OCI-LY3 (cell line): Measurements from ENCODE around the gene PPHLN1.

Source experiments
- H2AFZ ChIP-seq: fragments of 200-600, 300-600 bp; shearing (Covaris generic); 2 replicates; pipeline ENCODE4 v1.6.0; 2014; ENCODE audit warnings: antibody characterized with exemption, low read depth, low read length
- H3K27ac ChIP-seq: fragments of 200-600, 300-600 bp; sonication (generic); 2 replicates; pipeline ENCODE4 v1.5.1; 2014; ENCODE audit warnings: mild to moderate bottlenecking, low read length, moderate library complexity, mixed read lengths
- H3K27me3 ChIP-seq: fragments of 200-600, 300-600 bp; sonication (generic); 2 replicates; pipeline ENCODE4 v1.6.1; 2014; ENCODE audit warnings: low read depth, low read length, mixed read lengths
- H3K36me3 ChIP-seq: fragments of 200-600, 300-600 bp; sonication (generic); replicated peaks from 2 replicates; pipeline ENCODE3; 2014; ENCODE audit warnings: low read depth, low read length, mixed read lengths
- H3K4me1 ChIP-seq: fragments of 300-600, 200-600 bp; sonication (generic); 2 replicates; pipeline ENCODE4 v1.6.1; 2014; ENCODE audit warnings: low read length, mixed read lengths
- H3K4me2 ChIP-seq: fragments of 200-600, 300-600 bp; sonication (generic); 2 replicates; pipeline ENCODE4 v1.6.1; 2014; ENCODE audit warnings: low read length, mixed read lengths
- H3K4me3 ChIP-seq: fragments of 300-600, 200-600 bp; sonication (generic); 2 replicates; pipeline ENCODE4 v1.5.1; 2014; ENCODE audit warnings: antibody characterized with exemption, mild to moderate bottlenecking, low read length, moderate library complexity
- H3K79me2 ChIP-seq: fragments of 300-600, 200-600 bp; shearing (Covaris generic); 2 replicates; pipeline ENCODE4 v1.6.1; 2014; ENCODE audit warnings: mild to moderate bottlenecking, low read length, mixed read lengths
- H3K9ac ChIP-seq: fragments of 300-600, 200-600 bp; shearing (Covaris generic); 2 replicates; pipeline ENCODE4 v1.6.0; 2014; ENCODE audit warnings: mild to moderate bottlenecking, low read length, moderate library complexity
- H3K9me3 ChIP-seq: fragments of 200-600, 300-600 bp; shearing (Covaris generic); 2 replicates; pipeline ENCODE4 v1.6.1; 2014; ENCODE audit warnings: low read length, mixed read lengths; ENCODE audit not compliant: insufficient read depth
- H4K20me1 ChIP-seq: fragments of 200-600, 300-600 bp; sonication (generic); 2 replicates; pipeline ENCODE4 v1.6.1; 2016; ENCODE audit warnings: low read length, mixed read lengths; ENCODE audit not compliant: insufficient read depth
- EZH2phosphoT487 ChIP-seq: fragments of 200-600 bp; shearing (Covaris generic); IDR thresholded peaks from 2 replicates; pipeline ENCODE4 v1.6.1; 2018; ENCODE audit warnings: antibody characterized with exemption, mixed run types, low read depth
- TF ChIP-seq, protein P1 (sequence below): fragments of 200-600, 300-600 bp; sonication (generic); IDR thresholded peaks from 2 replicates; pipeline ENCODE4 v1.5.1; 2014; ENCODE audit warnings: antibody characterized with exemption, low read length, low read depth

Gene PPHLN1

GRCh38 chr12:42463671-42464070, 137.7 kb downstream of the PPHLN1 start:
- H4K20me1 ChIP-seq, result no peaks in the 10 kb centered on the region
- H3K9ac ChIP-seq, result no peak overlapping the region
- no peaks in the 10 kb centered on the region for H3K79me2 ChIP-seq
- peaks cover 10% of the 10 kb centered on the region for H3K4me1 ChIP-seq
- H3K36me3 ChIP-seq, result no peaks in the 10 kb centered on the region
- H2AFZ ChIP-seq, result no peak overlapping the region
- no peaks in the 10 kb centered on the region for H3K9me3 ChIP-seq
- H3K27ac ChIP-seq, result no peak overlapping the region
- TF ChIP-seq, protein P1, sequence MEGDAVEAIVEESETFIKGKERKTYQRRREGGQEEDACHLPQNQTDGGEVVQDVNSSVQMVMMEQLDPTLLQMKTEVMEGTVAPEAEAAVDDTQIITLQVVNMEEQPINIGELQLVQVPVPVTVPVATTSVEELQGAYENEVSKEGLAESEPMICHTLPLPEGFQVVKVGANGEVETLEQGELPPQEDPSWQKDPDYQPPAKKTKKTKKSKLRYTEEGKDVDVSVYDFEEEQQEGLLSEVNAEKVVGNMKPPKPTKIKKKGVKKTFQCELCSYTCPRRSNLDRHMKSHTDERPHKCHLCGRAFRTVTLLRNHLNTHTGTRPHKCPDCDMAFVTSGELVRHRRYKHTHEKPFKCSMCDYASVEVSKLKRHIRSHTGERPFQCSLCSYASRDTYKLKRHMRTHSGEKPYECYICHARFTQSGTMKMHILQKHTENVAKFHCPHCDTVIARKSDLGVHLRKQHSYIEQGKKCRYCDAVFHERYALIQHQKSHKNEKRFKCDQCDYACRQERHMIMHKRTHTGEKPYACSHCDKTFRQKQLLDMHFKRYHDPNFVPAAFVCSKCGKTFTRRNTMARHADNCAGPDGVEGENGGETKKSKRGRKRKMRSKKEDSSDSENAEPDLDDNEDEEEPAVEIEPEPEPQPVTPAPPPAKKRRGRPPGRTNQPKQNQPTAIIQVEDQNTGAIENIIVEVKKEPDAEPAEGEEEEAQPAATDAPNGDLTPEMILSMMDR, result no peak
- no peak for TF ChIP-seq EZH2phosphoT487
- H3K4me3 ChIP-seq, result no peak overlapping the region
- no peak overlapping the region for H3K4me2 ChIP-seq
- no peaks in the 10 kb centered on the region for H3K27me3 ChIP-seq

GRCh38 chr12:42468341-42468821, 142.4 kb downstream of the PPHLN1 start:
- Histone ChIP-seq H3K9me3 (no peaks in the 10 kb centered on the region), H3K36me3 (no peaks in the 10 kb centered on the region), H3K27me3 (no peaks in the 10 kb centered on the region), H3K27ac (peak overlapping the region; percentile 89), H4K20me1 (no peaks in the 10 kb centered on the region), H3K79me2 (no peaks in the 10 kb centered on the region), H3K4me3 (peak overlapping the region; percentile 68), H2AFZ (0 out of 2 replicates have a peak overlapping the region, but pooled peaks have one; percentile 22), H3K9ac (peak overlapping the region; percentile 52), H3K4me2 (peak overlapping the region; percentile 86), H3K4me1 (peaks cover 43% of the 10 kb centered on the region)
- no peak for TF ChIP-seq EZH2phosphoT487
- TF ChIP-seq, protein P1, result no peak

DNA sequence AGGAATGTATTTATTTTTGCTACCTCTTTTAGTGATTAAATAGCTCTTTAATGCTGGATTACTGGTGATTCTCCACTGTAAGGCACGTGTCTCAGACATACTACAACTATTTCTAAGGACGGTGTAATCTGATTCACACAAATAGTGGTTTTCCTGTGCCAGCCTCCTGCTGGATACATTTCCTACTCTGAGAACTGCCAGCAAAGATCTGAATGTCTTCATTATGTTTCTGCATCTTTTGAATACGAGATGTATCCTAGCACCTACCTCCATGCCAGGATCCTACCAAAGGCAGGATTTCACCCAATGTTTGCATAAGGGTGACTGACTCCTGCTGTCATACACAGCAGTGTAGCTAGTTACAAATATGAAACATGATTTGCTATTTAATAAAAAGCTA, 143.0 kb downstream of the PPHLN1 start:
- Histone ChIP-seq H3K9me3 (no peaks in the 10 kb centered on the region), H3K4me3 (peak overlapping the region; percentile 68), H3K4me2 (peak overlapping the region; percentile 86), H3K79me2 (no peaks in the 10 kb centered on the region), H4K20me1 (no peaks in the 10 kb centered on the region), H3K27ac (peak overlapping the region; percentile 89), H3K4me1 (peaks cover 43% of the 10 kb centered on the region), H3K27me3 (no peaks in the 10 kb centered on the region), H3K9ac (peak overlapping the region; percentile 52), H2AFZ (0 out of 2 replicates have a peak overlapping the region, but pooled peaks have one; percentile 22), H3K36me3 (no peaks in the 10 kb centered on the region)
- TF ChIP-seq EZH2phosphoT487, result no peak
- TF ChIP-seq, protein P1, result no peak

GRCh38 chr12:42469355-42470175, 143.6 kb downstream of the PPHLN1 start:
- no peaks in the 10 kb centered on the region for H3K27me3 ChIP-seq
- H3K4me1 ChIP-seq, result peaks cover 45% of the 10 kb centered on the region
- peak overlapping the region; percentile 86 for H3K4me2 ChIP-seq
- peak overlapping the region; percentile 68 for H3K4me3 ChIP-seq
- H3K9me3 ChIP-seq, result no peaks in the 10 kb centered on the region
- no peaks in the 10 kb centered on the region for H3K36me3 ChIP-seq
- no peak for TF ChIP-seq EZH2phosphoT487
- peak overlapping the region; percentile 52 for H3K9ac ChIP-seq
- H4K20me1 ChIP-seq, result no peaks in the 10 kb centered on the region
- peak overlapping the region; percentile 89 for H3K27ac ChIP-seq
- no peak overlapping the region for H2AFZ ChIP-seq
- H3K79me2 ChIP-seq, result no peaks in the 10 kb centered on the region
